Measurements from ENCODE around the gene NASP.
"Not testable (repeated sequence)": the region's sequence is repeated elsewhere in the genome, so short reads cannot be mapped to it uniquely, and the experiment has no call there.

The NASP gene

DNA sequence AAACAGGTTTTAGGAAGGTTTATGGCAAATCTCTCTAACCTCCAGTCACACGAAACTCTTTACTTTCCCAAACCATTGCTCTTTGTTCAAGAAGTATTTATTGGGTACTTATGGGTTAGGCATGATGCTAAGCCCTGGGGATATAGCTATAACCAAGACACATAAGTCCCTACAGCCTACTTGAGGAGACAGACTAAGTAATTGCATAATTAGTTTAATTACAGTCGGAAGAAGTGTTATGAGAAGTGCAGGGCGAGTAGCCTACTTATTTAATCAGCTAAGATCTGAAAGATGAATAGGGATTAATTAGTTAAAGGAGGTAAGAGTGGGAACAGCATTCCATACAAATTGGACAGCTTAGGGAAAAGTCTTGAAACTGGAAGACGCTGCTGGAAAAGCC is 13.2 kb upstream of the NASP start:
- DNase-seq (ENCODE audit: low read depth): no peak

DNA sequence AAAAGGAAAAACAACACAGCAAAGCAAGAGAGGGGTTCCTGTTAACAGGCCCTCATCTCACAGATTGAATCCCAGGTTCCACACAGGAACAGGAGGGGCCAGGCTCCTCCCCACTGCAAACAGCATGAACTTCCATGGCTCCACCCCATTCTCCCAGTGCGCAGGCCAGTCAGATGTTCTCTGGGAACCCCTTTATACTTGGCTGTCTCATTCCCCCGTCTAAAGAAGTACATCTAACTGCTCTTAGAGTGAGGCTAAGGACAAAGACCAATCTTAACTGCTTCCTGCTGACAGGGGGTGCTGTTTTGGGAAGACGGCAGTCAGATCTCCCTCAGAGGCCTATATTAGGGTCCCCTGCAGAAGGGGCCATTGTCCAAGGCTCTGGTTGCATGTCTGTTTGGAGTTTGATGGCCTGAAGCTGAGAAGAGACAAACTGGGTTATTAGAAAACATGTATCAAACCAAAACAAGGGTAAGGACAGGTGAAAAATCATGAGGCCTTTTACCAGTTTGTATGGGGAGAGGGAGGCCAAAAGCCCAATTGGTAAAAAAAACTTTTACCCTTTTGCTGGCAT is 10.5 kb upstream of the NASP start:
- no peak for DNase-seq (ENCODE audit: low read depth)

DNA sequence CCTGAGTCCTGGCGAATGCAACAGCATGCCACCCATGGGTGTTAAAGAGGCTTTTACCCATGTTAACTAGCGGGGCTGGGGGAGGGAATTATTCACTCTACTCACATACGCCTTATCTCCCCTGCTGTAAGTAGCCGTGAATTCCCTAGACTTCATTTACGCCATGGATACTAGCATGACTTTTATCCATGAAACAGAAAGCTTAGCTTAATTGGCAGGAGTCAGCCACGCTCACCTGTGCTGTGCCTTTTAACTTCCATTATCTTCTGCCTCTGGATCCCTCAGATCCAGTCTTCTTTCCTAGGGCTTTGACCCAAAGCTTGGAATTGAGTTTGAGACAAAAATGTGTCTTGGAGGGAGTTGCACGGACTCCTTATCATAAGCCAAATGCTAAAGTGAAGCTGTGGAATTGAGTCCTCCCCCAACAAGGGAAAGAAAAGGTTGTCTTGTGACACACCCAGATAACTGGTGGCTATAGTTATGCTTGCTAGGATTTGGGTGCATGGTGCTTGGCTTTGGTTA is 9.7 kb upstream of the NASP start:
- no peak for DNase-seq (ENCODE audit: low read depth)

DNA sequence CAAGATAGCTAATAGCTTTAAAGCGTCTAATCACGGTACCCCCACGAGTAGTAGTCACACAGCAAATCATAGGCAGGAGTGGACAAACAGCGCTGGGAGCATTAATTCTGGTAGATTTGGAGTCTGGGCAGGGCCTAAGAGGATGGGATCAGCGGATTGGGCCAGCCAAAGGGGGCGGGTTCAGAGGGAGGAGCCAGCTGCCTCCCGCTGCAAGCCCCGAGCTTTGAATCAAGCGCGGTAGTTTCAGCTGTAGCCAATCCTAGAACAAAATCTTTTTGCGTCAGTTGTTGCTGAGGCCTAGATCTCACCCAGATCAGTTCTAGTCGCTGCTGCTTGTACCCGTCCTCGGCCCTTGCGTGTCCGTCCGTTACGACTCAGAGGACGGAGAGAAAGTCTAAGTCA is 576 bp upstream of the NASP start:
- DNase-seq (ENCODE audit: low read depth): peak; percentile 81

GRCh38 chr1:45584351-45585109 is 689 bp downstream of the NASP start:
- DNase-seq (ENCODE audit: low read depth): peak; percentile 78

GRCh38 chr1:45585110-45585426 is 1.2 kb downstream of the NASP start:
- DNase-seq (ENCODE audit: low read depth): no peak

GRCh38 chr1:45585496-45586075 is 1.7 kb downstream of the NASP start:
- no peak for DNase-seq (ENCODE audit: low read depth)

GRCh38 chr1:45586769-45587168 is 2.9 kb downstream of the NASP start:
- DNase-seq (ENCODE audit: low read depth): no peak

- DNase-seq (ENCODE audit: low read depth): no peak
Measured at GRCh38 chr1:45589861-45590260, 6.0 kb downstream of the NASP start.

- DNase-seq (ENCODE audit: low read depth): no peak
Measured at GRCh38 chr1:45594412-45594811, 10.6 kb downstream of the NASP start.

DNA sequence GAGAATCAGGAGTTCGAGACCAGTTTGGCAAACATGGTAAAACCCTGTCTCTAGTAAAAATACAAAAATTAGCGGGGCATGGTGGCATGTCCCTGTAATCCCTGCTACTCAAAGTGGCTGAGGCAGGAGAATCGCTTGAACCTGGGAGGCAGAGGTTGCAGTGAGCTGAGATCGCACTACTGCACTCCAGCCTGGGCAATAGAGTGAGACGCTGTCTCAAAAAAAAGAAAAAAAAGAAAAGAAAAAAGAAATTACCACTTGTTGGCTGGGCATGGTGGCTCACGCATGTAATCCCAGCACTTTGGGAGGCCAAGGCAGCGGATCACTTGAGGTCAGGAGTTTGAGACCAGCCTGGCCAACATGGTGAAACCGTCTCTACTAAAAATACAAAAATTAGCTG is 12.9 kb downstream of the NASP start:
- not testable (repeated sequence) for DNase-seq (ENCODE audit: low read depth)

DNA sequence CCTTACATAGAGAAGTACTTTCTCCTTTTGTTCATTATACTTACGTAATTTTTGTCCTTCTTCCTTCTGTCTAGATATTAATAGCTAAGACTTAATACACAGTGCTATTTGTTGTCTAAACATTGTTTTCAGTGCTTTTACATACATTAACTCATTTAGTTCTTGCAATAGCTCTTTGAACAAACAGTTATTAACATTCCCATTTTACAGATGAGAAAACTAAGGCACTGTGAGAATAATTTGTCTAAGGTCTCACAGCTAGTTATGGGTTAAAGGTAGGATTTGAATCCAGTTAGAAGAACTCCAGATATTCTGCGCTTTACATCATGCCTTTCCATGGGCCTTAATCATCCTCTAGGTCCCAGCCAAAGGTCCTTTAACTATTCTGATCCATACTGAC is 20.4 kb downstream of the NASP start:
- no peak for DNase-seq (ENCODE audit: low read depth)

DNA sequence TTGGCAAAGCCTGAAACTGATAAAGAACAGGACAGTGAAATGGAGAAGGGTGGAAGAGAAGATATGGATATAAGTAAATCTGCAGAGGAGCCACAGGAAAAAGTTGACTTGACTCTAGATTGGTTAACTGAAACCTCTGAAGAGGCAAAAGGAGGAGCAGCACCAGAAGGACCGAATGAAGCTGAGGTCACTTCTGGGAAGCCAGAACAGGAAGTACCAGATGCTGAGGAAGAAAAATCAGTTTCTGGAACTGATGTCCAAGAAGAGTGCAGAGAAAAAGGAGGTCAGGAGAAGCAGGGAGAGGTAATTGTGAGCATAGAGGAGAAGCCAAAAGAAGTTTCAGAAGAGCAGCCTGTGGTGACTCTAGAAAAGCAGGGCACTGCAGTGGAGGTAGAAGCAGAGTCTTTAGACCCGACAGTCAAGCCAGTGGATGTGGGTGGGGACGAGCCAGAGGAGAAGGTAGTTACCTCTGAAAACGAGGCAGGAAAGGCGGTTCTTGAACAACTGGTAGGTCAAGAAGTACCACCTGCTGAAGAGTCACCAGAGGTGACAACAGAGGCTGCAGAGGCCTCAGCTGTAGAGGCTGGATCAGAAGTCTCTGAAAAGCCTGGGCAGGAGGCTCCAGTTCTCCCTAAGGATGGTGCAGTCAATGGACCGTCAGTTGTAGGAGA is 23.7 kb downstream of the NASP start:
- no peak for DNase-seq (ENCODE audit: low read depth)

GRCh38 chr1:45608175-45609156 is 24.6 kb downstream of the NASP start:
- no peak for DNase-seq (ENCODE audit: low read depth)

GRCh38 chr1:45610589-45611226 is 26.9 kb downstream of the NASP start:
- DNase-seq (ENCODE audit: low read depth): no peak

- no peak for DNase-seq (ENCODE audit: low read depth)
Measured at GRCh38 chr1:45612941-45613579, 29.2 kb downstream of the NASP start.

DNA sequence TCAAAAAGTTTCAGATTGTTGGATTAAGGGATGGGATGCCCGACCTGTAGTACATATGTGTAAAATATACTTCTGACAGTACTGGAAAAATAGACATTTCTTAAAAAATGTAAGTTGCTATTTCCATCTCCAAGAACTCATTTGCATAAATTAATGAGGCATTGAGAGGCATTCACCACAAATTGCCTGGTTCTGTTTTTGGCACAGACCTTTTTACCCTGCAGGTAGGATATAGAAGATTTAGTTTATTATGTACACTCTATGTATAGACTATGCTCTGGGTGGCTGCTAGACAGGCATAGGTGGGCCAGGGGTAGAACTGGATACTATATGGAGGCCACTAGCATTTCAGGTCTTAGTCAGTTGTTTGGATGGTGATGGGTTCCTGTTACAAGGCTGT is 32.0 kb downstream of the NASP start:
- no peak for DNase-seq (ENCODE audit: low read depth)

DNA sequence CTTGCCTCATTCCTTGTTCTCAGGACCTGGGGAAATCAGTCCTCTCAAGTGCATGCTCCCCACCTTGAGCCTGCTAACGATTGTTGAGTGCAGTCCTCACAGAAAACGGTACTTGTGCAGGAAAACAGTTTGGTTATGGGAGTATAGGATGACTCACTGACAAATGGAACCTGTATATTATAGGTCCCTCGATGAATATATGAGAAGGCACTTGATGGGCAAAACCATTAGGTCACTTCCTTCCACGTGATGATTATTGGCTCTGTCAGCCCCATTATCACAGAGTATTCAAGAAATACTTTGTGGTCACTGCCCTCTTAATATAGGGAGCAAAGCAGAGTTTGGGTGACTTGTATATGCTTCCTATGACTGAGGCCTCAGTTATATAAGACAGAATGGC is 33.8 kb downstream of the NASP start:
- no peak for DNase-seq (ENCODE audit: low read depth)

GRCh38 chr1:45619149-45619921 is 35.5 kb downstream of the NASP start:
- DNase-seq (ENCODE audit: low read depth): no peak
